GM19099 (cell line): Measurements from ENCODE around the gene RCSD1.

Experiments used
- POLR2A ChIP-seq: IDR thresholded peaks from 3 replicates; pipeline ENCODE4 v1.6.1; 2011; ENCODE audit warnings: low read depth; ENCODE audit not compliant: insufficient read length; ENCODE audit errors: extremely low read depth

The RCSD1 gene

GRCh38 chr1:167701510-167701909, 71.5 kb downstream of the RCSD1 start:
- TF ChIP-seq POLR2A, result no peak

GRCh38 chr1:167703557-167703956, 73.5 kb downstream of the RCSD1 start:
- no peak for TF ChIP-seq POLR2A

DNA sequence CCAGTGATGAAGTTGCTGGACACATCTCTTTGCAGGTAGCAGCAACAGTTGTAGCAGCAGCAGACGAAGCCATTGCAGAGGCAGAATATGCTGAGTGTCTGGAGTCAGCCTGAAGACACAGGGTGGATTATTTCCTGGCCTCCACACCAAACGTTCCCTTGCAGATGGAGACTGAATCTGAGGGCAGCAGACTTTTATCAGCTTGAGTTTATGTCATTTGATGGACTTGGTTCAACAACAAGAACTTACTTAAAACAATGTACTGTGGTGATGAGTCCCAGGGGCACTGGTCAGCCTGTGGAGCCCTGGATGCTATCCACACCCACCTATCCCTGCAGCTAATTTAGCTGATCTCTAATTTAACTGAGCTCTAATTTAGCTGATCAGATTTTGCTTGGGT, 74.7 kb downstream of the RCSD1 start:
- no peak for TF ChIP-seq POLR2A

- TF ChIP-seq POLR2A, result no peak
Measured at GRCh38 chr1:167705250-167705649, 75.2 kb downstream of the RCSD1 start.

- TF ChIP-seq POLR2A, result no peak
Measured at GRCh38 chr1:167706363-167706762, 76.3 kb downstream of the RCSD1 start.

GRCh38 chr1:167706931-167707877, 77.2 kb downstream of the RCSD1 start:
- no peak for TF ChIP-seq POLR2A

GRCh38 chr1:167707942-167708341, 77.9 kb downstream of the RCSD1 start:
- no peak for TF ChIP-seq POLR2A

DNA sequence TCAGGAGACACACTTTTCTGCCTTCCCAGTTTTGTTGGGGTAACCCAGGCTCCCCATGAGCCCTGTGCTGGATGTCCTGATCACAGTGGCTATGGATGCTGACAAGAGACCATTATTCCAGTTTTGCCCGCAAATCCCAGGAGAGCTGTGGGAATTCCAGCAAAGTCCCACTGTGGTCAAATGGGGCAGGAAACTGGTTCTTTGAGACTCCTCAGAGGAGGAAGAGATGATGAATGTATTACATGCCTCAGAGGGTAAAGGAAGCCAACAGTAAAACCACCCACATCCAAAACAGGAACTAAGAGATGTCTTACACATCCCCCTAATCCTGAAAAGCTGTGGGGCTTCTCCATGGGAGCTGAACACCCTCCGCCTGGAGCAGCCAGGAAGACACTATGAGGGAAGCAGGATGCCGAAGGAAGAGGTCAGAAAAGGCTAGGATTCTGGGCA, 78.9 kb downstream of the RCSD1 start:
- TF ChIP-seq POLR2A, result no peak

DNA sequence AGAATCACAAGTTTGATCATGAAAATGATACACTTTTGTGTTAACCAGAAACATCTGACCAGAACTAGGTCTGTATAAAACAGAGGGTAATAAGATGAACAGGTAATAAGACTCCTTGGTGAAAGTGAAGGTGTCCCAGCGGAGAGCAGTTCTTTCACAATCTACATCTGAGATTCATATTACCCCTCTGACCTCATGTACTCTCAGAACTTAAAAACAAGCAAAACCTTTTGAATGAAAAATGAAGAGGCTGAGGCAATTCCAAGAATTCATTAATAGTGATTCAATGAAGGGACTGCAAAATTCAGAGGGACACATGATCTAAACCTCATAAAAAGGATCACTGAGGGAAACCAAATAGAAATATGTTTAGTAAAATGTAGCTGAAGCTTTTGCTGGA, 80.8 kb downstream of the RCSD1 start:
- TF ChIP-seq POLR2A, result no peak

DNA sequence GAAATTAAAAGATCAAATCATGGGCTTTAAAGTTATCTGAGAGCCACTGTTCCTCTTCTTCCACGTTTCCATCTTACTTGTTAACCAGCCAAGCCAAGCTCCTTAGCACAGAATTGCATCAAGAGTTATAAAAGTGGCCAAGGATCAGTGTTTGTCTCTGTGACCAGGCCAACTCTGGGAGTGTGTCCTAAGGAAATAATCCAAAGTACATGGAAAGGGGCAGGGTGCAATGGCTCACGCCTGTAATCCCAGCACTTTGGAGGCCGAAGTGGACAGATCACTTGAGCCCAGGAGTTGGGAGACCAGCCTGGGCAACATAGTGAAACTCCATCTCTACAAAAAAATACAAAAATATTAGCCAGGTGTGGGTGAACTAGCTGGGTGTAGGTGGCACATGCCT, 81.8 kb downstream of the RCSD1 start:
- TF ChIP-seq POLR2A, result no peak

DNA sequence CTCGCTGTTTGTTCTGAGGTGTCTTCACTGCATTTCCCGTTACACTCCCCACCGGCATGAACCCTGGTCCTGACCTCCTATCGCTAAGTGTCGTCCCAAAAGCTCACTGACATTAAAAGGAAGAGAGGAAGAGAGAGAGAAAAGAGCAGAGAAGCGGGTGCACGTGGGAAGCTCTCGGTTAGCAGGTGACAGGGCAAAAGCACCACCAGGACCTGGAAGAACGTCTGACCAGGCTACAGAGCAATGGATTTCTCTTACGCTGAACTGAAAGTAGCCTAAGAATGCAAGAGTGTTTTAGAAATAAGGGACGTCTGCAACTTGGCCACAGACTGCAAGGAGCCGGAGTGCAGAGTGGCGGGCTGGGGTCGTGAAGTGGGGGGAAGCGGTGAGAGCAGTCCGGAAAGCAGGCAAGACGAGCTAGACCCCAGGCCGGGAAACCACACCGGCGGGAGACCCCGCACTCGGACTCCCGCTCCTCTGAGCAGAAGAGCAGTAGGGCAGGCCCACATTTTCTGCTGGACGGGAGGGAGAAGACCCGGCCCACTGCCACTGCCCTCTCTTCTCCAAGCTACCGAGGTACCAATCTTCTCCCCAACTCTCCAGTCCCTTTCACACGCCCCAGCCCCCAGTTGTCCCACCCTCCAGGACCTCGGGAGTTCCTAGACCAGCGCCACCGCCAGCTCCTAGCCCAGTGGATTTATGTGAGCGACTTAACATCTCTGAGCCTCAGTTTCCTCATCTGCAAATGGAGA, 83.5 kb downstream of the RCSD1 start:
- TF ChIP-seq POLR2A, result no peak

DNA sequence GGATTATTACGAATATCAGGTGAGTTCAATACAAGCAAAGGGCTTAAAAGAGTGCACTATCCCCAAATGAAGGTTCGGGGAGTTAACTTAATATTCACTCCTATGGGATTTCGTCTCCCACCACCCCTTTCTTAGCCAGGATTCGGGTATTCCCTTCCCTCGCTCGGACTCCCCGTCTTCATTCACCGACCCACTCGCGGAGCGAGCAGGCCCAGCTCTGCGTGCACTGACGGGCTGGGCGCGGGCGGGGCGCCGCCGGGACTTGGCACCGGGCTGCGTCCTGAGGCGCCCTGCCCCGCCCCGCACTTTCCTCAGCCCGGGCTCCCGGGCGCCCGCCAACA, 84.0 kb downstream of the RCSD1 start:
- no peak for TF ChIP-seq POLR2A

DNA sequence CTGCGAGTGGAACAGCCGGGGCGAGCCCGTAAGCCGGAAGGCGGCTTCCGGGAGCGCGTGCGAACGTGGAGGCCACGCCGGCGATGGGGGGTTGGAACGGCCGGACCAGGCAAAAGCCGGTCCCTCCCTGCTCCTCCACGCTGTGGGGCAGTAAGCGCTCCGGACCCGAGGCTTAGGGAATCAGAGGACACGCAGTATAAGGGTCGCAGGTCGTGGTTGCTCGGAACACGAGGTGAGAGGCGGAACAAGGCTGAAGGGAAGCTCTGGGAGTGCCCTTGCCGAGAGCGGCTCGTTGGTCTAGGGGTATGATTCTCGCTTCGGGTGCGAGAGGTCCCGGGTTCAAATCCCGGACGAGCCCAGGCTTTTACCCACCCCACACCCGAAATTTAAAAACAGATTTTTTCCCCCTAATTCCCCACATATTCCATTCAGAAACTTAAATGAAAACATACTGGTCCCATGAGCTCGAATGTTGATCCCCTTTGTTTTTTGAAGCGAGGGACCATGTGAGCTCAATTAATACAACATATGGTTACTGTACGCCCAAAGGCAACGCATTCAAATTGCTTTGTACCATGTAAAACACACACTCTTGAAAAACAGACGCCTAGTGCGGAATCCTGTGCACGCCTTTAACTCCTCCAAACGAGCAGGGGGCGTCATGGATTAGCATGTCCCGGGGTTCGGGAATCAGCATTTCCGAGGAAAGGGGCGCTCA, 84.6 kb downstream of the RCSD1 start:
- TF ChIP-seq POLR2A, result peak; percentile 66

DNA sequence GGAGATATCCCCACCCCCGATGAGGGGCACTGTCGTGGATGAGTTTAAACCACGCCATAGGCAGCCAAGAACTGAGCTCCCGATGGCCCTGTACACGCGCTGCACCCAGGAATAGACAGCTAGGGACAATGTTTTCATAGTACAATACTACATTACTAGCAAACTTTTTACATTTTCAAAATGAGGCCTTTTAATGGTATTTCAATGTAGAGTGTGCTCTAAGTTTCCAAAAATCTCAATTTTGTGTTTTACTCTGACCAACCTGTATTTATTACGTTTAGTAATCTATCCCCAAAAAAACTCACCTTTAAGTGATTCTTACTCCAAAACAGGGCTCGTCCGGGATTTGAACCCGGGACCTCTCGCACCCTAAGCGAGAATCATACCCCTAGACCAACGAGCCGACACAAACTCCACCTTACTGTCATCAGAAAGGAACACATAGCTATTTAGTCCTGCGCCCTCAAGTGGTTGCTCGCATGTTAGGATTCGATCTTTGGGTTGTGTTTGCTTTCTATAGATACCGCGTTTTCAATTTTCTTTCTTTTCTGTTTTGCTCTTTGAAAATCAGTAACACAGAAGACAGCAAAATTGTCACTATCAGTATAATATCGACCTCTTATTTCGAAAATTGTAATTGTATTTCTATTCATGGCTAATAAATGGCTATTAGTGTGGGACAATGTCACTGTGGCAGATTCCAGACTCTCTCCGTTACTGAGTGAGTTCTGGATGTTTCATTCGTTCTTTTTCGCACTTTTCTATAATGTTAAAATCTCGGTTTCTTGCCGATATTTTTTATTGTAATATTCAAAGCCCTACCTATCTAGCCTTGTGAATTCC, 85.3 kb downstream of the RCSD1 start:
- no peak for TF ChIP-seq POLR2A

GRCh38 chr1:167716000-167716271, 85.9 kb downstream of the RCSD1 start:
- TF ChIP-seq POLR2A, result no peak

GRCh38 chr1:167717351-167717750, 87.3 kb downstream of the RCSD1 start:
- no peak for TF ChIP-seq POLR2A
